ENCODE results near the gene ATL2. TPM values are rescaled to one million over a fixed set of nuclear protein-coding genes. Genes with fewer than 3 reads are reported as not detected.

Gene ATL2
- total RNA-seq, 4 donors from 2014 or later = 206 to 329 (median 253) TPM

DNA sequence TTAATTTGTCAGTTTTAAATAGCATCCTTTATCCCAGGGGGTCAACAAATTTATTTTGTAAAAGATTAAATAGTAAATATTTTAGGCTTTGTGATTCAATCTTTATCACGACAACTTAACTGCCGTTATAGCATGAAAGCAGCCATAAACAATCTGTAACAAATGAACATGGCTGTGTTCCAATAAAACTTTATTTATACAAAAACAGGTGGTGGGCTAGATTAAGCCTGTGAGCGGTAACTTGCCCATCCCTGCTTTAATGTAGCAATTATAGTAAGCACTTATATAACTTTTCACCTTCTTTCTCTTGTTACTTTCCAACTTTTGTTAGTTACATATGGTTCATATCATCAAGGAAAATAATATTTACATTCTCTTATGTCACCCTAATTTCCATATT, 121.9 kb downstream of the ATL2 start:
- Histone ChIP-seq H3K4me3 (no peak overlapping the region), H3K27me3 (no peaks in the 10 kb centered on the region), H3K4me1 (no peaks in the 10 kb centered on the region), H3K36me3 (no peaks in the 10 kb centered on the region), H3K27ac (no peak overlapping the region), H3K9me3 (no peaks in the 10 kb centered on the region)
- TF ChIP-seq POLR2AphosphoS5 (IDR thresholded peaks at IDR 0.05) (no peak), CTCF (IDR thresholded peaks at IDR 0.05) (no peak), EP300 (IDR thresholded peaks at IDR 0.05) (no peak), POLR2A (IDR thresholded peaks at IDR 0.05) (no peak)
- 73 to 82% methylated on average over 3 of the region's 3 CpGs for WGBS, 2 donors (ENCODE audit: low coverage in 1 of 2)
- no peak for ATAC-seq

DNA sequence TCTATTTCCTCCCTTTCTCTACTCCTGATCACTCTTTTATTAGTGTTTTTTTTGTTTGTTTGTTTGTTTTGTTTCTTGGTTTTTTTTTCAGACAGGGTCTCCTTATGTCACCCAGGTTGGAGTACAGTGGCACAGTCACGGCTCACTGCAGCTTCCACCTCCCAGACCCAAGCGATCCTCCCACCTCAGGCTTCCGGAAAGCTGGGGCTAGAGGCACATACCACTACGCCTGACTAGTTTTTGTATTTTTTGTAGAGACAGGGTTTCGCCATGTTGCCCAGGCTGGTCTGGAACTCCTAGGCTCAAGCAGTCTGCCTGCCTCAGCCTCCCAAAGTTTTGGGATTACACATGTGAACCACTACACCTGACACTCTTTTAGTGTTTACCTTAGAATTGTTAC, 122.3 kb downstream of the ATL2 start:
- WGBS, 2 donors (ENCODE audit: low coverage in 1 of 2) = 100% methylated on average over 2 to 5 of the region's 5 CpGs

DNA sequence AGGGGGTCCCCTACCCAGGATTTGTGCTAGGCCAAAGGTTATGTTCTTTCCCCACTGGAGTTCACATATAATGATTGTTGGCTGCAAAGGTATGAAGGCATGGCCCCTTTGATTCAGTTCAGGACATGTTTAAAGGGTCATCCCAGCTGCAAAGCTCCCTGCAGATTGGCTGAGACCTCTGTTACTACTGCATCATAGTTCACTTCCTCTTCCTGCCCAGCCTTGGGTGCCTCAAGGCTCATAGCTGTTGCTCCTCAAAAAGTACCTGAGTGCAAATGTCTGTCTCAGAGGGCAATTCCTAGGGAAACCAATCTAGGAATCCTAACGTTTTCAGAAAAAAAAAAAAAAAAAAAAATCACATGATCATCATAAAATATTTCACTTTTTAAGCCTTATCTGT, 125.1 kb downstream of the ATL2 start:
- H3K4me1 ChIP-seq = no peaks in the 10 kb centered on the region
- ATAC-seq = no peak
- H3K36me3 ChIP-seq = no peaks in the 10 kb centered on the region
- H3K9me3 ChIP-seq = no peaks in the 10 kb centered on the region
- no peak overlapping the region for H3K4me3 ChIP-seq
- no peak overlapping the region for H3K27ac ChIP-seq
- 14 to 25% methylated on average over 1 of the region's 1 CpG for WGBS, 2 donors (ENCODE audit: low coverage in 1 of 2)
- TF ChIP-seq CTCF (IDR thresholded peaks at IDR 0.05) = no peak
- TF ChIP-seq EP300 (IDR thresholded peaks at IDR 0.05) = no peak
- TF ChIP-seq POLR2A (IDR thresholded peaks at IDR 0.05) = no peak
- no peak for TF ChIP-seq POLR2AphosphoS5 (IDR thresholded peaks at IDR 0.05)
- no peaks in the 10 kb centered on the region for H3K27me3 ChIP-seq

More for the DNA sequence above, 122.3 kb downstream of the ATL2 start:
- Histone ChIP-seq H3K36me3 (no peaks in the 10 kb centered on the region), H3K27ac (no peak overlapping the region), H3K9me3 (no peaks in the 10 kb centered on the region), H3K27me3 (no peaks in the 10 kb centered on the region), H3K4me3 (no peak overlapping the region), H3K4me1 (no peaks in the 10 kb centered on the region)
- TF ChIP-seq POLR2AphosphoS5 (IDR thresholded peaks at IDR 0.05) (no peak), EP300 (IDR thresholded peaks at IDR 0.05) (no peak), CTCF (IDR thresholded peaks at IDR 0.05) (no peak), POLR2A (IDR thresholded peaks at IDR 0.05) (no peak)
- ATAC-seq = no peak

GRCh38 chr2:38248707-38249106, 128.4 kb downstream of the ATL2 start:
- no peak overlapping the region for H3K4me3 ChIP-seq
- no peak for ATAC-seq
- H3K27me3 ChIP-seq = no peaks in the 10 kb centered on the region
- TF ChIP-seq POLR2A (IDR thresholded peaks at IDR 0.05) (no peak), CTCF (IDR thresholded peaks at IDR 0.05) (no peak), EP300 (IDR thresholded peaks at IDR 0.05) (no peak), POLR2AphosphoS5 (IDR thresholded peaks at IDR 0.05) (no peak)
- H3K27ac ChIP-seq = no peak overlapping the region
- WGBS, 2 donors (ENCODE audit: low coverage in 1 of 2) = 100% methylated on average over 2 of the region's 2 CpGs
- no peaks in the 10 kb centered on the region for H3K36me3 ChIP-seq
- no peaks in the 10 kb centered on the region for H3K9me3 ChIP-seq
- H3K4me1 ChIP-seq = no peaks in the 10 kb centered on the region

DNA sequence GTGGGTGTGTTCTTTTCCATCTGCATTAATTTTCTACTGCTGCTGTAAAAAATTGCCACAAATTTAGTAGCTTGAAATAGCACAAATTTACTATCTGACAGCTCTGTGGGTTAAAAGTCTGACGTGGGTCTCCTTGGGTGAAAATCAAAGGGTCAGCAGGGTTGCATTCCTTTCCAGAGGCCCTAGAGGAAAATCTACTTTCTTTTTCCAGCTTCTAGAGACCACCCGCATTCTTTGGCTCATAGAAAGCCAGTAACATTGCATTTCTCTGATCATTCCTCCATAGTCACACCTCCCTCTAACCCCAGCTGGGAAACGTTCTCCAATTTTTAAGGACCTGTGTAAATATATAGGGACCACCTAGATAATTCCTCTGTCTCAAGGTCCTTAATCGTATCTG, 128.8 kb downstream of the ATL2 start:
- TF ChIP-seq POLR2AphosphoS5 (IDR thresholded peaks at IDR 0.05) = no peak
- no peak for TF ChIP-seq EP300 (IDR thresholded peaks at IDR 0.05)
- TF ChIP-seq CTCF (IDR thresholded peaks at IDR 0.05) = no peak
- TF ChIP-seq POLR2A (IDR thresholded peaks at IDR 0.05) = no peak
- H3K36me3 ChIP-seq = no peaks in the 10 kb centered on the region
- no peak overlapping the region for H3K4me3 ChIP-seq
- ATAC-seq = no peak
- no peak overlapping the region for H3K27ac ChIP-seq
- H3K27me3 ChIP-seq = no peaks in the 10 kb centered on the region
- no peaks in the 10 kb centered on the region for H3K4me1 ChIP-seq
- H3K9me3 ChIP-seq = no peaks in the 10 kb centered on the region
- WGBS, 2 donors (ENCODE audit: low coverage in 1 of 2) = 66 to 87% methylated on average over 4 of the region's 4 CpGs

Measured in gastroesophageal sphincter (tissue), 4 donors.